ENCODE data around the gene NR2C1. TPM values are rescaled to one million over a fixed set of nuclear protein-coding genes. Genes with fewer than 3 reads are reported as not detected.

Gene NR2C1
- total RNA-seq, 2 donors from 2014 or later, result 26.4 to 34.6 TPM

- no peaks in the 10 kb centered on the region for H3K27me3 ChIP-seq
- H3K4me1 ChIP-seq, result peaks cover 0 to 21% of the 10 kb centered on the region in 2 donors
- no peak overlapping the region for H3K4me3 ChIP-seq
- no peaks in the 10 kb centered on the region for H3K36me3 ChIP-seq
- peak overlapping the region in 1 of 2 donors; percentile 10 for H3K27ac ChIP-seq
- no peak for DNase-seq (ENCODE audit: low spot score)
- no peak for TF ChIP-seq CTCF (IDR thresholded peaks at IDR 0.05)
- H3K9me3 ChIP-seq, result no peaks in the 10 kb centered on the region
Observed at GRCh38 chr12:94979941-94980340, 93.5 kb downstream of the NR2C1 start.

GRCh38 chr12:94977766-94978468, 95.5 kb downstream of the NR2C1 start:
- no peak overlapping the region for H3K4me3 ChIP-seq
- H3K36me3 ChIP-seq, result no peaks in the 10 kb centered on the region
- peak overlapping the region in 1 of 2 donors; percentile 59 for H3K27ac ChIP-seq
- H3K9me3 ChIP-seq, result no peaks in the 10 kb centered on the region
- peaks cover 0 to 15% of the 10 kb centered on the region in 2 donors for H3K4me1 ChIP-seq
- no peaks in the 10 kb centered on the region for H3K27me3 ChIP-seq
- no peak for DNase-seq (ENCODE audit: low spot score)
- TF ChIP-seq CTCF (IDR thresholded peaks at IDR 0.05), result no peak

- H3K4me3 ChIP-seq, result no peak overlapping the region
- no peak for DNase-seq (ENCODE audit: low spot score)
- no peaks in the 10 kb centered on the region for H3K27me3 ChIP-seq
- H3K4me1 ChIP-seq, result peaks cover 0 to 4% of the 10 kb centered on the region in 2 donors
- no peaks in the 10 kb centered on the region for H3K9me3 ChIP-seq
- TF ChIP-seq CTCF (IDR thresholded peaks at IDR 0.05), result no peak
- H3K36me3 ChIP-seq, result peaks cover 12% of the 10 kb centered on the region
- H3K27ac ChIP-seq, result peak overlapping the region; percentile 50 to 85
Observed at GRCh38 chr12:94973221-94973620, 100.2 kb downstream of the NR2C1 start.

GRCh38 chr12:94972795-94973194, 100.6 kb downstream of the NR2C1 start:
- no peak for DNase-seq (ENCODE audit: low spot score)
- H3K27me3 ChIP-seq, result no peaks in the 10 kb centered on the region
- no peak overlapping the region for H3K4me3 ChIP-seq
- H3K36me3 ChIP-seq, result peaks cover 12% of the 10 kb centered on the region
- peaks cover 0 to 2% of the 10 kb centered on the region in 2 donors for H3K4me1 ChIP-seq
- H3K9me3 ChIP-seq, result no peaks in the 10 kb centered on the region
- TF ChIP-seq CTCF (IDR thresholded peaks at IDR 0.05), result no peak
- H3K27ac ChIP-seq, result peak overlapping the region; percentile 50 to 85

- no peak for DNase-seq (ENCODE audit: low spot score)
Observed at GRCh38 chr12:94971923-94972322, 101.5 kb downstream of the NR2C1 start.

More at GRCh38 chr12:94971923-94972322, 101.5 kb downstream of the NR2C1 start:
- TF ChIP-seq CTCF (IDR thresholded peaks at IDR 0.05), result no peak
- Histone ChIP-seq H3K27me3 (no peaks in the 10 kb centered on the region), H3K36me3 (peaks cover 12% of the 10 kb centered on the region), H3K27ac (peak overlapping the region; percentile 50 to 85), H3K9me3 (no peaks in the 10 kb centered on the region), H3K4me3 (no peak overlapping the region), H3K4me1 (no peaks in the 10 kb centered on the region)
